Glomerular visceral epithelial cell (primary cell): ENCODE measurements around the gene TRMT11.
"Not testable (repeated sequence)": the region's sequence is repeated elsewhere in the genome, so short reads cannot be mapped to it uniquely, and the experiment has no call there.

Experiments
- DNase-seq: peaks from one replicate; pipeline ENCODE4 v3.0.0-alpha.2; 2016; ENCODE audit errors: extremely low spot score

Gene TRMT11

GRCh38 chr6:125956506-125957390, 29.6 kb upstream of the TRMT11 start, which contains the start of gene HINT3:
Gene HINT3, plus strand, starts transcription at chr6:125956770. Its CDS starts 208 bp downstream, at chr6:125956978.
- DNase-seq = peak; percentile 97

- DNase-seq = no peak
Observed at GRCh38 chr6:125957391-125957693, 29.0 kb upstream of the TRMT11 start.

GRCh38 chr6:125957845-125958244, 28.5 kb upstream of the TRMT11 start:
- peak; percentile 54 for DNase-seq

- no peak for DNase-seq
Observed at GRCh38 chr6:125959041-125959440, 27.3 kb upstream of the TRMT11 start.

- DNase-seq = no peak
Observed at GRCh38 chr6:125961117-125961516, 25.2 kb upstream of the TRMT11 start.

- DNase-seq = no peak
Observed at GRCh38 chr6:125962900-125963497, 23.3 kb upstream of the TRMT11 start.

GRCh38 chr6:125963817-125964216, 22.5 kb upstream of the TRMT11 start:
- DNase-seq = no peak

- no peak for DNase-seq
Observed at GRCh38 chr6:125966569-125966968, 19.8 kb upstream of the TRMT11 start.

- no peak for DNase-seq
Observed at GRCh38 chr6:125968493-125968892, 17.8 kb upstream of the TRMT11 start.

- DNase-seq = no peak
Observed at GRCh38 chr6:125970760-125971159, 15.6 kb upstream of the TRMT11 start.

GRCh38 chr6:125972478-125972877, 13.9 kb upstream of the TRMT11 start:
- not testable (repeated sequence) for DNase-seq

- peak; percentile 49 for DNase-seq
Observed at GRCh38 chr6:125974214-125974866, 12.0 kb upstream of the TRMT11 start.

GRCh38 chr6:125979101-125979500, 7.2 kb upstream of the TRMT11 start:
- no peak for DNase-seq

GRCh38 chr6:125981571-125982185, 4.7 kb upstream of the TRMT11 start:
- no peak for DNase-seq

- DNase-seq = peak; percentile 20
Observed at GRCh38 chr6:125983246-125983945, 2.9 kb upstream of the TRMT11 start.

GRCh38 chr6:125984311-125984710, 2.0 kb upstream of the TRMT11 start:
- DNase-seq = no peak

- DNase-seq = no peak
Observed at GRCh38 chr6:125985522-125985921, 818 bp upstream of the TRMT11 start.

- no peak for DNase-seq
Observed at GRCh38 chr6:125985979-125986300, 400 bp upstream of the TRMT11 start.

GRCh38 chr6:125987026-125987617, 782 bp downstream of the TRMT11 start:
- DNase-seq = peak; percentile 40

GRCh38 chr6:125988280-125988679, 1.9 kb downstream of the TRMT11 start:
- no peak for DNase-seq

- no peak for DNase-seq
Observed at GRCh38 chr6:125989631-125990030, 3.3 kb downstream of the TRMT11 start.
